ENCODE measurements around the gene DOCK10.

Gene DOCK10

GRCh38 chr2:224816816-224817215 lies 225.5 kb downstream of the DOCK10 start:
- DNase-seq: no peak

- DNase-seq: no peak
Observed at GRCh38 chr2:224813578-224813977, 228.7 kb downstream of the DOCK10 start.

DNA sequence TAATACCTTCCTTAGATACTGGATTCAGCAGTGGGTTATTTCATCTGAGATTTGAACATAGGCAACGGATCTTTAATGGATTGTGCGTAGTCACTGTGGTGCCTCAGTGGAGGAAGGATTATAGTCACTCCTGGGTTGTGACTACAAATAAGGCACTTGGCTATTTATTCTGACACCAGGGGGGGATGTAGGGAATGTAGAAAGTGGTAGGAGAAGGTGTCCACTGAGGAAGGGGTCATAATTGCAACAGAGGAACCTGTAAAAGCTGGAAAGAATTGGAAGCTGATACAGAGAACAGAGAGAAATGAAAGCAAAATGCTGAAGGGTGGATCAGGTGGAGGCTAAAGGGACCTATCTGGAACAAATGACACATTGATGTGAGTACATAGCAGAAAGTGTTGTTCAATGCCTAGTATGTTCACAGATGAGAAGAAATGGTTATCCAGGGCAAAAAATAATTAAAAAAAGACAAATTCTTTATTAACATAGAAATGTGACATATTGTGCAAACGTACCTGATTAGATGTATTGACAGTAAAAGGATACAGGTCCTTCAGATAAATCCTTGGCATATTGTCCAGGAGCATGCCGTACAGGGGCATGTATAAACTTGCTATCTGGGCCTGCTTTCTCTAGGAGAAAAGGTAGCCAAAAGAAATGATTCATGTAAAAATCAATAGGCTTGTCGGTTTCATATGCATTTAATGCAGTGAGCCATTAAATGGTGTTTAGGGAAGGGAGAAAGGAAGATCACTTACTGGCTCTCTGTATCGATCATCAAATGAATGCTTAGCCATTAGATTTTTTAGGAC lies 234.9 kb downstream of the DOCK10 start:
- no peak for DNase-seq

DNA sequence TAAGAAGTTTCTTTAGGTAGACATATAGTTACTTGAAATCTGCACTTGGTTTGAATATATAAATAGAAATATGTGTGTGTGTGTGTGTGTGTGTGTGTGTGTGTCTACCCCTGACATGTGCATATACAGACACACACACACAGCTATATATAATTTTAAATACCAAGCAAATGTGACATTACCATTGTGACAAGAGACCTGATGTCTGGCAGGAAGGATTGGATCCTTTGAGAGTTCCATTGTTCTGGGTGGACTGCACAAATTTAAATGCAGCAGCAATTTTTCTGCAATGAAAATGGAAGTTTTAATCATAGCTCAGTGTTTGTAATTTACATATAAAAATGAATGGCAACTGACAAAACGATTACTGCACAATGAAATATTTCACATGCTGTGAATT lies 238.3 kb downstream of the DOCK10 start:
- no peak for DNase-seq

GRCh38 chr2:224802407-224802806 lies 239.9 kb downstream of the DOCK10 start:
- DNase-seq: no peak

DNA sequence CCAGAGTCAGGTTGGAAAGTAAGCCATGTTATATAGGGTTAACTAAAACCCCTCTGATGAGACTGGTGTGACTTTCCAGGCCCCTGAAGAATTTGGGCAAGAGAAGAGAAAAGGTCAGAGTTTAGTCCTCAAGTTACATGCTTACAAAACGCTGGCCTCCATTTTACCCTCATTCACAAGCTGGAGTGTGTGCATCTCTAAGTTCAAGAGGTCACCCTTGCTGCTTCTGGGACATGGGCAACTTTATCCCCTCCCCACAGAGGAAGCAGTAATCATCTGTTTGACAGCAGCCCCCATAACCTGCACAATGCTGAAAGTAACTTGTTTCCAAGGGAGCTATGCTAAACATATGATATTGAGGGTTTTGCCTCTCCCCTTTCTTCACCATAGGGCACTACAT lies 240.9 kb downstream of the DOCK10 start:
- DNase-seq: no peak

DNA sequence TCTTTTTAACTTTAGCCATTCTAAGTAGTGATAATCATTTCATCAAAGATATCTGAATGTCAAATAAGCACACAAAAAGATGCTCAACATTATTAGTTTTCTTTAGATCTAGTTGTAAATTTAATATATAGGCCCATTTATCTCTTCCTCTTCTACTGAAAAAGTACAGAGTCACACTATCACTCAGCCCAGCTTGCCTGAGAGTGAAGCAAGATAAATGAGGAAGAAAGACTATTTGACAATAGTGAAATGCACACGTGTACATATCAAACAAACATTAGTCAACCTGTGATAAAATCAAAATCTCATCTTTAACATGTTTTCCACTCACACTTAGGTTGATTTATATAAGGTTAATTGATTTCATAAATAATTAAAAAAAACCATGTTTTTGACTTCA lies 242.6 kb downstream of the DOCK10 start:
- DNase-seq: no peak

DNA sequence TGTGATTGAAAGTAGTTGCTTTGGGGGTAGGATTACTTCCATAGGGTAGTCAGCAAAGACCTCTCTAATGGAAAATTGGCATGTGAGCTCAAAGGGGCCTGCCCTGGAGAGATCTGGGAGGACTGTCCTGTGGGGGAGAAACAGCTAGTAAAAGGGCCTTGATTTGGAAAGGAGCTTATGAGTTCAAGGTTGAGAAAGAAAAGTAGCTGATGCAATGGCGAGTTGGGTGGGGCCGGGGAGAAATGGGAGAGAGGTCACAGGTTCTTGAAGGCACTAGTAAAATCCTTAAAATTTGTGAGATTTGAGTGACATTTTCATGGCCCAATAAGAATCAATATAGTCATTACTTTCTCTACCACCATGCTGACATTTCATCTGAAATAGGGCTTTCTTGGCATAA lies 244.1 kb downstream of the DOCK10 start:
- DNase-seq: no peak

DNA sequence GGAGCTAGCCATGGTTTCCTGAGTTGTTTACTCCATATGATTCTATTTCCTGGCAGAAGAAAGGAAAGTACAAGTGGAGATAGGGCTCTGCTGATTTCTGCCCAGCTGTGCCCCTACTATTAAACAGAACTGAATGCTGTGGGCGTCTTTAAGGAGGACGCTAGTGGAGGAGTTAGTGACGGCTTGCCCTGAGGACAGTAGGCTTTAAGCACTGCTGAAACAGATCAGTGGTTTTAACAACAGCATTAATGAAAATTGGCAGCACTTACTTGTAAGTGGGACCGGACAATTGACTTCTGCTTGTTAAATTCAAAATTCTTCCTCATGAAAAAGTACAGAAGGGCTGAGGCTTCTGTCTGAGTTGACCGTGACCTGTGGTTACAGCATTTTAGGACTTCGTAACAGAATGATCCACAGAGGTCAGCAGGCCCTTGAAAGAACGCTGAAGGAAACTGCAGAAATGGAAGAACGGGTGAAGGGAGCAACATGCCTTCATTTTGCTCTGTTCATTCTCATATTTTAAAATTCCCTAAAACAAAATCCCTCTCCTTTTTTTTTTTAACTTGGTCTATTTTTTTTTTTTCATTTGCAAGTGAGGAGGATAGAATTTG lies 245.5 kb downstream of the DOCK10 start:
- no peak for DNase-seq

- no peak for DNase-seq
Observed at GRCh38 chr2:224793946-224794345, 248.3 kb downstream of the DOCK10 start.

DNA sequence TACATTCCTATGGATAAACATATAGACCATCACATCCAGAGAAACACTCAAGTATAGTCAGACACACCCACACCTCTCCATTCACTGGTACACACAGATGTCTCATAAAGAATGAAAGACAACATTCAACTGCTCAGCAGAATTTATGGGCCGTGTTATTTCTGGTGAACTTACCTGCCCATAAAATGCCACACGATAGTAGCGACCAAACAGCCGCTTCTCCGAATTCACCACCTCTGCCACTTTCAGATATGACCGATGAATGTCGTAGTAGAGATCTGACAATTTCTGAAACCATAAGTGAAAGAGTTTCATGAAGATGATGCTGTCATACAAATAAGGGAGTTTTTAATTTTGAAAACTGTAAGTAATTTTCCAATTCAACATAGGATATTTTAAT lies 255.4 kb downstream of the DOCK10 start:
- no peak for DNase-seq

- no peak for DNase-seq
Observed at GRCh38 chr2:224781400-224781799, 260.9 kb downstream of the DOCK10 start.

GRCh38 chr2:224780823-224781222 lies 261.4 kb downstream of the DOCK10 start:
- no peak for DNase-seq

DNA sequence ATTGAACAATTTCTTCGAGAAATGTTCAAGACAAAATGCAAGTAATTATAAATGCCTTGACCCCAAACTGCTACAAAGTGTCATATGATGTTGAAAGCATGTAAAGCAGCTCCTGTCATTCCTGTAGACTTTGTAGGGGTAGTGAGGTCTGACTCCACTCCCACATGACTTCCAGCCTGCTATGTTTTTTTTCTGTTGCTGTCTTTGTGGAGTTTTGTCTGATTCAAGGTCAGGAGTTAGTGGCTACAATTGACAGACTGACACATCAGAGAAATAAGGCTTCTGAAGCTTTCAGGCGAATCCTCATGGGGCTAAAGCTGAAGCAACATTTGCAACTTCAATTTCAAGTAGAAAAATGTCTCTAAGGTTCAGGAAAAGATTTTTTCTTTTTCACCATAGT lies 262.2 kb downstream of the DOCK10 start:
- no peak for DNase-seq

DNA sequence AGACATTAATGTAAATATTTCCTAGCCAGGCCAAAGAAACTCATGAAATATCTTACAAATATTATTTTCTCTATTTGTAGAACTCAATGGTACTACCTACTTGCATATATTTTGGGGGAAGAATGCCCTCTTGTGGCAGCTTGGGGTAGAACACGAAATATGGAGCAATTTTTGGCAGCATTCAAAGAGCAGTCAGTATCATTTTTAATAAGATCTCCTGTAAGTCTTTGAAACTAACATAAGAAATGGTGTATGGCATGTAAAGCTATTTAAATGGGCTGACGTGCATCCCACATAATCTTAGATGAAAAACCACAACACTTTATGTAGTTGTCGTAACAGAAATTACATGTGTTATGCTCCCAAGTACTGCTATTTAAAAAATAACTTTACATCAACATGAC lies 263.8 kb downstream of the DOCK10 start:
- DNase-seq: peak; percentile 45

DNA sequence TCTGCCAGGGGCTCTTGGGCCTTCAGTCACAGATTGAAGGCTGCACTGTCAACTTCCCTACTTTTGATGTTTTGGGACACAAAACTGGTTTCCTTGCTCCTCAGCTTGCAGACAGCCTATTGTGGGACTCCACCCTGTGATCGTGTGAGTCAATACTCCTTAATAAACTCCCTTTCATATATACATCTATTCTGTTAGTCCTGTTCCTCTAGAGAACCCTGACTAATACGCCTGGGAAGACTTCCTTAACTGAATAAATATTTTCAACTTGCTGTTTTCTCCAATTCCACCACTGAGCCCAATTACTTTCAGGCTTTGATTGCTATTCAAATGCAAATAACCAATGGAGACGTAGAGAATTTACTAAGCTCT lies 264.7 kb downstream of the DOCK10 start:
- DNase-seq: no peak

DNA sequence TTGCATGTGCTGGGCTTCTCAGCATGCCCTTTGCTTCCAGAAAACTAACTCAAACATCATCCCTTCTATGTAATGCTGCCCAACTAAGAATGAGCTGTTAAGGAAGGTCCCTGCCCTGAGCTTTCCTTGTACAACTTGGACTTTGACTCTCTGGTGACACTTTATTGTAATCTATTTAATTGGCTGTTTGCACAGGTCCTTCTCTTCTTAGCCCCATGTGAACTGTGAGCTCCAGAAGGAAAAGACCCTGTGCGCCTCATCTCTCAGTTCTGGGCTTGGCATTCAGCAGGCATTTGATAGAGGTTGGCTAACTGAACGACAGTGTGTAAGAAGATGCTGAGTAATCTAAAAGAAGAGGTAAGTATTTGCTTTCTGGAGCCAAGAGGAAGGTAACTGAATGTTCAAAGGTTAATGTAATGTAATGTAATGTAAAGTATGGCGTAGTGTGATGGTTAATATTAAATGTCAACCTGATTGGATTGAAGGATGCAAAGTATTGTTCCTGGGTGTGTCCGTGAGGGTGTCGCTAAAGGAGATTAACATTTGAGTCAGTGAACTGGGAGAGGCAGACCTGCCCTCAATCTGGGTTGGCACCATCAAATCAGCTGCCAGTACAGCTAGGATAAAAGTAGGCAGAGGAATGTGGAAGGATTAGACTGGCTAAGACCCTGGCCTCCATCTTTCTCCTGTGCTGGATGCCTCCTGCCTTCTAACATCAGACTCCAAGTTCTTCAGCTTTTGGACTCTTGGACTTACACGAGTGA lies 265.3 kb downstream of the DOCK10 start:
- no peak for DNase-seq

DNA sequence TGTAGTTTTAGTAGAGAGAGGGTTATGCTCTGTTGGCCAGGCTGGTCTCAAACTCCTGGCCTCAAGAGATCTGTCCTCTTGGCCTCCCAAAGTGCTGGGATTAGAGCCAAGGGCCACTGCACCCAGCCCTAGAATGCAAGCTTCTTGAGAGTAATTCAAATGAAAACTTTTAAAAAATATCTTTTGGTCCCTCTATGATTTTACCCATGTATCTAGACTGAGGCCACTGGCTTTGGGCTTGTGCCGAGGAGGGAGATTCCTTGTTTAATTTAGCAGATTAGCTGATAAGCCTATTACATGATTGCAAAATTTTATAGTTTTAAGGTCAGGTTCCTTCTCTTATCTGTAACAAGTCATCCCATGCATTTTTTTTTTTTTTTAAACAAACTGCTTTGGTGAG lies 266.6 kb downstream of the DOCK10 start:
- DNase-seq: no peak

GRCh38 chr2:224774735-224775134 lies 267.5 kb downstream of the DOCK10 start:
- no peak for DNase-seq

DNA sequence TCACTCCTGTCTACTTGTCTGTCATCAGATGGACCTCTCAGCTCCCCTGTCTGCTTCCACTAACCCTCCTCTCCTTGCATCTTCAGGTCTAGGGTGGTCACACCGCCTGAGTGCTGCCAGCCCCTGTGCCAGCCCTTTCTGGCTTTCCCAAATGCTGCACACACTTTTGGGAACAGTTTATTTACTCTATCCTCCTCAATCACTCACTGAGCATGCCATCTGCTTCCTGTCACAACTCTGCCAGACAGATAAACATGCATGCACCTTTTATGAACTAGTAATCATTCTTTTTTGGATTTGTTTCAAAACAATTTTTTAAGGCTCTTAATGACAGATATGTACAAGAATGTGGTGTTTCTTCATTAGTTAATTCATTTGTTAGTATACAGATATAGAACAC lies 269.8 kb downstream of the DOCK10 start:
- DNase-seq: no peak

- no peak for DNase-seq
Observed at GRCh38 chr2:224769489-224769888, 272.8 kb downstream of the DOCK10 start.

GRCh38 chr2:224764565-224765236 lies 277.6 kb downstream of the DOCK10 start:
- no peak for DNase-seq

DNA sequence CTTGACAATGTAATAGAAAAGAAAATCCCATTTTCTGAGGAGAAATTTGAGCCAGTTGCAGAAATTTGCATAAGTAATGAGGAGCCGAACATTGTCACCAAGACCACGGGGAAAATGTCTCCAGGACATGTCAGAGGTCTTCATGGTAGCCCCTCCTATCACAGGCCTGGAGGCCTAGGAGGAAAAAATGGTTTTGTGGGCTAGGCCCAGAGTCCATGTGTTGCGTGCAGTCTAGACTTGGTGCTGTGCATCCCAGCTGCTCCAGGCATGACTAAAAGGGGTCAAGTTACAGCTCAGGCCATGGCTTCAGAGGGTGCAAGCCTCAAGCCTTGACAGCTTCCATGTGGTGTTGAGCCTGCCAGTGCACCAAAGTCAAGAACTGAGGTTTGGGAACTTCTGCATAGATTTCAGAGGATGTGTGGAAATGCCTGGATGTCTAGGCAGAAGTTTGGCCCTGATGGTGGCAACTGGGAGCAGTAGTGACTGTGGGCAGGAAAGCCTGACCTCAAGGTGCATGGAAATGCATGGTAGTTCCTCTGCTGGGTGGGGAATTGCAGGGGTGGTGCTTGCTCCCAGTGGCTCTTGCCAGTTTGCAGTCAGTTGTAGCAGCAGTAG lies 284.2 kb downstream of the DOCK10 start:
- no peak for DNase-seq
